GM23248 (cell line): ENCODE measurements around the gene TCOF1. TPM values are rescaled to one million over a fixed set of nuclear protein-coding genes. Genes with fewer than 3 reads are reported as not detected.

Experiments
- DNase-seq: peaks from one replicate; pipeline ENCODE4 v3.0.0-alpha.2; 2015
- H2AFZ ChIP-seq: fragments of 200-600 bp; sonication (generic); 2 replicates; pipeline ENCODE4 v1.6.1; 2016; ENCODE audit warnings: antibody characterized with exemption
- H3F3A ChIP-seq: fragments of 200-600 bp; sonication (generic); 2 replicates; pipeline ENCODE4 v1.6.1; 2016; ENCODE audit warnings: mild to moderate bottlenecking, antibody characterized with exemption, mixed run types; ENCODE audit not compliant: insufficient read depth
- H3K27ac ChIP-seq: fragments of 200-600 bp; sonication (generic); 2 replicates; pipeline ENCODE4 v1.5.1; 2016; ENCODE audit warnings: mild to moderate bottlenecking
- H3K27me3 ChIP-seq: fragments of 200-600 bp; sonication (generic); replicated peaks from 2 replicates; pipeline ENCODE4 v1.6.1; 2016; ENCODE audit warnings: mild to moderate bottlenecking; ENCODE audit not compliant: insufficient read depth
- H3K36me3 ChIP-seq: fragments of 200-600 bp; sonication (generic); 2 replicates; pipeline ENCODE4 v1.6.1; 2016; ENCODE audit warnings: low read depth, mild to moderate bottlenecking
- H3K4me1 ChIP-seq: fragments of 200-600 bp; sonication (generic); 2 replicates; pipeline ENCODE4 v1.6.1; 2016; ENCODE audit warnings: mild to moderate bottlenecking; ENCODE audit not compliant: insufficient read depth
- H3K4me2 ChIP-seq: fragments of 200-600 bp; sonication (generic); one replicate; pipeline ENCODE4 v1.6.1; 2016; ENCODE audit warnings: mild to moderate bottlenecking; ENCODE audit not compliant: unreplicated experiment
- H3K4me3 ChIP-seq: fragments of 200-600 bp; sonication (generic); 2 replicates; pipeline ENCODE4 v1.5.1; 2016; ENCODE audit warnings: mild to moderate bottlenecking
- H3K79me2 ChIP-seq: fragments of 200-600 bp; sonication (generic); 2 replicates; pipeline ENCODE4 v1.6.1; 2016; ENCODE audit warnings: mild to moderate bottlenecking; ENCODE audit not compliant: insufficient read depth
- H3K9ac ChIP-seq: fragments of 200-600 bp; sonication (generic); 2 replicates; pipeline ENCODE4 v1.6.1; 2016; ENCODE audit warnings: mild to moderate bottlenecking
- H3K9me2 ChIP-seq: fragments of 200-600 bp; sonication (generic); 2 replicates; pipeline ENCODE4 v1.6.1; 2016; ENCODE audit warnings: mixed run types, mild to moderate bottlenecking, moderate library complexity; ENCODE audit not compliant: insufficient read depth
- H3K9me3 ChIP-seq: fragments of 200-600 bp; sonication (generic); one replicate; pipeline ENCODE4 v1.6.1; 2017; ENCODE audit warnings: low read depth
- H4K20me1 ChIP-seq: fragments of 200-600 bp; sonication (generic); 2 replicates; pipeline ENCODE4 v1.6.0; 2016; ENCODE audit not compliant: insufficient read depth
- EZH2 ChIP-seq: fragments of 200-600 bp; sonication (generic); IDR thresholded peaks from 2 replicates; pipeline ENCODE4 v1.6.1; 2018; ENCODE audit warnings: antibody characterized with exemption, mild to moderate bottlenecking; ENCODE audit not compliant: insufficient read depth, poor library complexity, severe bottlenecking
- EZH2phosphoT487 ChIP-seq: fragments of 200-600 bp; sonication (generic); IDR thresholded peaks from 2 replicates; pipeline ENCODE4 v1.6.1; 2018; ENCODE audit warnings: antibody characterized with exemption, moderate library complexity, mild to moderate bottlenecking, low read depth; ENCODE audit not compliant: insufficient read depth
- WGBS, 2 experiments: methylation state at CpG; one replicate each; pipeline ENCODE4 v1.1.6; 2015 to 2017; ENCODE audit warnings: low lambda C conversion rate in 2 of 2, low coverage in 1 of 2; ENCODE audit errors: missing lambda C conversion rate in 2 of 2; 5-methylcytosine and 5-hydroxymethylcytosine counted together
- in situ Hi-C: fragments of 300-500 bp; cut with MboI; formaldehyde crosslinking; loops from 2 replicates; pipeline ENCODE4 v1.15.0; 2020
- polyA plus RNA-seq: library from polyadenylated mRNA; unstranded; fragments of >200 nt; fragmentation: Nextera tagmentation; extraction: Ambion mirVana; gene quantifications from 2 replicates; pipeline ENCODE4 v1.2.1, GENCODE V29; 2016
- total RNA-seq: library from RNA; depleted of rRNA; stranded (reverse); fragments of >200 nt; shearing (Covaris generic); gene quantifications from 2 replicates; pipeline ENCODE4 v1.2.3, GENCODE V29; 2014

TCOF1 gene
- total and polyA plus RNA-seq, 2 experiments from 2014 or later: 15.1 to 18.0 TPM

DNA sequence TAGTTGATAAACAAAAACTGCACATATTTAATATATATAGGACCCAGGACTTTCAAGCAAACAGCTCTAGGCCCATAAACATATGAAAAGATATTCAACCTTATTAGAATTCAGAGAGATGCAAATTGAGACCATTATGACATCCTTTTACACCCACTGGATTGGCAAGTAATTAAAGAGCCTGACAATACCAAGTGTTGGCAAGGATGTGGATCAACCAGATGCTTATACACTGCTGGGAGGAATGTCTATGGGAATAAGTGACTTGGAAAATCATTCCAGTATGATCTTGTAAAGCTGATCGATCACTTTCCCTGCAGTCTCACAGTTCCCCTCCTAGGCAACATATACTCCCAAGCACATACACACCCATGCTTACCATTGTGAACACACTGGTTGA, 15.5 kb upstream of the TCOF1 start:
- H3K4me1 ChIP-seq: no peaks in the 10 kb centered on the region
- no peak overlapping the region for H3K4me3 ChIP-seq
- H3K27ac ChIP-seq: no peak overlapping the region
- no peaks in the 10 kb centered on the region for H3K9me2 ChIP-seq
- H3K79me2 ChIP-seq: no peaks in the 10 kb centered on the region
- no peak for DNase-seq
- no peaks in the 10 kb centered on the region for H4K20me1 ChIP-seq
- TF ChIP-seq EZH2 (no peak), EZH2phosphoT487 (no peak)
- H2AFZ ChIP-seq: no peak overlapping the region
- in situ Hi-C loops: no loop called here
- no peaks in the 10 kb centered on the region for H3F3A ChIP-seq
- no peaks in the 10 kb centered on the region for H3K9me3 ChIP-seq
- no peak overlapping the region for H3K9ac ChIP-seq
- no peaks in the 10 kb centered on the region for H3K36me3 ChIP-seq
- no peaks in the 10 kb centered on the region for H3K27me3 ChIP-seq
- no peak overlapping the region for H3K4me2 ChIP-seq
- 64 to 83% methylated on average over 1 of the region's 1 CpG for WGBS, 2 experiments

DNA sequence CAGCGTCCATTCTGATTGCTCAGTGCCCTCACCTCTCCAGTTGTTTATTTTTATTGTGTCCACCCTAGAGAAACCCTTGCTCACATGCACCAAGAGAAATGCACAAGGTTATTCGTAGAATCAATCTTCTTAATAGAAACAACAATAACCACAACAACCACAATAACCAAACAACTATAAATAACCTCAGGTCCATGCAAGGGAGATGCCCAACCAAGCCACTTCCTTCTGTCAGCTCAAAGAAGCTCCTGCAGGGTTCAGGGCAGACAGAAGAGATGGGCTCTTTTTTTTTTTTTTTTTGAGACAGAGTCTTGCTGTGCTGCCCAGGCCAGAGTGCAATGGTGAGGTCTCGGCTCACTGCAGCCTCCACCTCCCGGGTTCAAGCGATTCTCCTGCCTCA, 14.9 kb upstream of the TCOF1 start:
- Histone ChIP-seq H3K9me2 (no peaks in the 10 kb centered on the region), H4K20me1 (no peaks in the 10 kb centered on the region), H3K4me1 (no peaks in the 10 kb centered on the region), H3K9ac (no peak overlapping the region), H3K4me3 (no peak overlapping the region), H2AFZ (no peak overlapping the region), H3F3A (no peaks in the 10 kb centered on the region), H3K9me3 (no peaks in the 10 kb centered on the region), H3K36me3 (no peaks in the 10 kb centered on the region), H3K27ac (no peak overlapping the region), H3K27me3 (no peaks in the 10 kb centered on the region), H3K4me2 (no peak overlapping the region), H3K79me2 (no peaks in the 10 kb centered on the region)
- no peak for TF ChIP-seq EZH2
- no peak for TF ChIP-seq EZH2phosphoT487
- 71 to 74% methylated on average over 5 of the region's 5 CpGs for WGBS, 2 experiments
- DNase-seq: no peak
- in situ Hi-C loops: no loop called here

DNA sequence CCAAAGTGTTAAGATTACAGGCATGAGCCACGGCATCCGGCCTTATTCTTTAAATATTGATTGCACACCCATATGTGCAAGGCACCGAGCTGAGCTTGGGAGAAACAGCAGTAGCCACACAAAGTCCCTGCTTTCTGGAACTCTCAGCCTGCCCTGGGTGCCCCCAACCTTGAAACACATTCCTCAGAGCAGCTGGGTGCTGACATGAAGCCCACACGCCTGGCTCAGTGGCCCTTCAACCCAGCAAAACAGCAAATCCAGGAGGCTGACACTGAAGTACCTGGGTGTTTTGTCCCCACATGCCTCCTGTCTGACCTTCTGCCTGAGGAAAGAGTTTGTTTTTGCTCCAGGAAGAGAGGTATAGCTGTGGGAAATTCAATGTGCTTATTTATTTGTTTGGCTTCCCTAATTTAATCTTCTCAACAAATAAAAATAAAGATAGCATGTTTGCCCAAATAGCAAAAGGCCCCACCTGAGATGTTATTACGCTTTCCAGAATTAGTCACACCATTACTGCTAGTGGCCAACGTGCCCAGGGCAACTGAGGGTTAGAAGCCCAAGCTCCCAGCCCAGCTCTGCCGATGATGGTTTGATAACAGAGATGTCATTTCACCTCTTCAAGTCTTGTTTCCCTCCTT, 13.4 kb upstream of the TCOF1 start:
- Histone ChIP-seq H3K27ac (no peak overlapping the region), H3K4me1 (no peaks in the 10 kb centered on the region), H3K4me2 (no peak overlapping the region), H3K9me2 (no peaks in the 10 kb centered on the region), H3K36me3 (no peaks in the 10 kb centered on the region), H3K27me3 (no peaks in the 10 kb centered on the region), H3F3A (no peaks in the 10 kb centered on the region), H2AFZ (no peak overlapping the region), H3K4me3 (no peak overlapping the region), H4K20me1 (no peaks in the 10 kb centered on the region), H3K79me2 (no peaks in the 10 kb centered on the region), H3K9ac (no peak overlapping the region), H3K9me3 (no peaks in the 10 kb centered on the region)
- no peak for DNase-seq
- in situ Hi-C loops: no loop called here
- WGBS, 2 experiments: 64 to 71% methylated on average over 7 of the region's 7 CpGs
- TF ChIP-seq EZH2 (no peak), EZH2phosphoT487 (no peak)

DNA sequence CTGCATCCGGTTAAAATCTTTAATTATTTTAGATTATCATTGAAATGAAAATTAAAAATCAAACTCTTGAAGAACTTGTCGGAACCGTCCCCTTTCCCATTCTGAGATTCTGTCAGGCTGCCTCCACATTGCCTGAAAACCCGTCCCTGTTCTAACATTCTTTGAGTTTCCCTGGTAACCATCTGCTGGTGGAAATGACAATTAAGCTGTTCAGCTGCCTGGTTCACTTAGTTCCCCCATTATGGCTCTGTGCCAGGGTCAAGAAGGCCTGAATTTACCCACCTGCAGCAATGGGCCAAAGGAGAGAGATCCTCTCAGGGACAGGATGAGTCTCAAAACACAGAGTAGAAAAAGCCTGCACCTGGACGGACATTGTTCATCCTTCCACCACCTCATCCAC, 11.8 kb upstream of the TCOF1 start:
- Histone ChIP-seq H3K9ac (no peak overlapping the region), H3K27me3 (no peaks in the 10 kb centered on the region), H3K27ac (no peak overlapping the region), H3K4me1 (no peaks in the 10 kb centered on the region), H3F3A (no peaks in the 10 kb centered on the region), H2AFZ (no peak overlapping the region), H3K9me2 (no peaks in the 10 kb centered on the region), H3K4me2 (no peak overlapping the region), H3K4me3 (no peak overlapping the region), H3K79me2 (no peaks in the 10 kb centered on the region), H3K9me3 (no peaks in the 10 kb centered on the region), H3K36me3 (no peaks in the 10 kb centered on the region), H4K20me1 (no peaks in the 10 kb centered on the region)
- 66 to 69% methylated on average over 5 of the region's 5 CpGs for WGBS, 2 experiments
- in situ Hi-C loops: no loop called here
- DNase-seq: no peak
- TF ChIP-seq EZH2phosphoT487: no peak
- no peak for TF ChIP-seq EZH2

DNA sequence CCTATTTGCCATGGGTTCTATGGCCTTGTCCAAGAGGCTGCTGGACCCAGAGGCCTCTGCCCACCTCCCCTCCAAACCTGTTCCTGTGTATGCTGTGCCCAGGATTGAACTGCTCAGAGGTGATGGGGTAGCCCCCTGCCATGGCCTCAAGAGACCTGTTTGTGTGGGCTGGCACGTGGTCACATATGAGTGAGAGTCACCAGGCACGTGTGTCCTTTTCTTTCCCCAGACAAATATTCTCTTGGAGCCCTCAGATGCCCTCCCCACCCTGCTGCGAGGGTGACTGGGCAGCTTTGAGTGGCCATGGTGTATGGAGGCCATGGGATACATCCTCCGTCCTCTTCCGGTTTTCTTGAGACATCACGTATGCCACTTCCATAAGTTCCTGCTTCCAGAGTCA, 10.9 kb upstream of the TCOF1 start:
- no peak overlapping the region for H3K9ac ChIP-seq
- DNase-seq: no peak
- in situ Hi-C loops: no loop called here

More for the DNA sequence above, 10.9 kb upstream of the TCOF1 start:
- WGBS, 2 experiments: 78 to 82% methylated on average over 6 of the region's 6 CpGs
- no peaks in the 10 kb centered on the region for H3K27me3 ChIP-seq
- no peaks in the 10 kb centered on the region for H3K36me3 ChIP-seq
- no peaks in the 10 kb centered on the region for H3F3A ChIP-seq
- H3K9me2 ChIP-seq: no peaks in the 10 kb centered on the region
- H3K4me1 ChIP-seq: no peaks in the 10 kb centered on the region
- no peak overlapping the region for H3K4me2 ChIP-seq
- H2AFZ ChIP-seq: no peak overlapping the region
- no peak overlapping the region for H3K4me3 ChIP-seq
- no peaks in the 10 kb centered on the region for H3K9me3 ChIP-seq
- H3K79me2 ChIP-seq: no peaks in the 10 kb centered on the region
- no peaks in the 10 kb centered on the region for H4K20me1 ChIP-seq
- TF ChIP-seq EZH2: no peak
- TF ChIP-seq EZH2phosphoT487: no peak
- no peak overlapping the region for H3K27ac ChIP-seq
